HepG2 (cell line): ENCODE results near the gene NT5C2. TPM values are rescaled to one million over a fixed set of nuclear protein-coding genes. Genes with fewer than 3 reads are reported as not detected.

ENCODE experiments used
- ATRX ChIP-seq: sonication (generic); formaldehyde crosslinking; IDR thresholded peaks from 2 replicates; pipeline ENCODE4 v1.4.0; 2020; ENCODE audit warnings: missing genetic modification reagents, borderline replicate concordance
- E2F5 ChIP-seq: sonication (generic); formaldehyde crosslinking; conservative IDR thresholded peaks from 2 replicates; pipeline ENCODE4 v1.4.0; 2020; ENCODE audit warnings: missing genetic modification reagents
- GABPB1 ChIP-seq: IDR thresholded peaks from 2 replicates; pipeline ENCODE4 v1.6.1; 2016; ENCODE audit warnings: mild to moderate bottlenecking, missing genetic modification reagents, moderate library complexity, missing compliant biosample characterization
- MED13 ChIP-seq: sonication (generic); formaldehyde crosslinking; IDR thresholded peaks from 2 replicates; pipeline ENCODE4 v1.5.0; 2020; ENCODE audit warnings: missing genetic modification reagents
- MIER3 ChIP-seq: IDR thresholded peaks from 2 replicates; pipeline ENCODE4 v1.6.1; 2016; ENCODE audit warnings: missing compliant biosample characterization, borderline replicate concordance
- NAIF1 ChIP-seq: sonication (generic); formaldehyde crosslinking; IDR thresholded peaks from 2 replicates; pipeline ENCODE4 v1.5.0; 2020; ENCODE audit warnings: mild to moderate bottlenecking, missing genetic modification reagents, borderline replicate concordance
- NR1H2 ChIP-seq: sonication (generic); formaldehyde crosslinking; IDR thresholded peaks from 2 replicates; pipeline ENCODE4 v1.8.1; 2022; ENCODE audit warnings: low read depth, missing genetic modification reagents, borderline replicate concordance
- SPEN ChIP-seq: sonication (generic); formaldehyde crosslinking; IDR thresholded peaks from 2 replicates; pipeline ENCODE4 v1.5.1; 2020; ENCODE audit warnings: low read depth, mild to moderate bottlenecking, missing genetic modification reagents
- ZBED4 ChIP-seq: sonication (generic); formaldehyde crosslinking; IDR thresholded peaks from 2 replicates; pipeline ENCODE4 v1.4.0; 2020; ENCODE audit warnings: missing genetic modification reagents, borderline replicate concordance
- ZBTB4 ChIP-seq: sonication (generic); formaldehyde crosslinking; IDR thresholded peaks from 2 replicates; pipeline ENCODE4 v1.4.0; 2020; ENCODE audit warnings: missing genetic modification reagents, mild to moderate bottlenecking, borderline replicate concordance
- ZGPAT ChIP-seq: IDR thresholded peaks from 2 replicates; pipeline ENCODE4 v1.6.1; 2016; ENCODE audit warnings: mild to moderate bottlenecking
- ZNF10 ChIP-seq: sonication (generic); formaldehyde crosslinking; IDR thresholded peaks from 2 replicates; pipeline ENCODE4 v1.4.0; 2020; ENCODE audit warnings: mild to moderate bottlenecking, low read depth, missing genetic modification reagents, borderline replicate concordance
- ZNF160 ChIP-seq: sonication (generic); formaldehyde crosslinking; IDR thresholded peaks from 2 replicates; pipeline ENCODE4 v1.8.0; 2022; ENCODE audit warnings: mild to moderate bottlenecking, inconsistent platforms, missing genetic modification reagents
- ZNF563 ChIP-seq: sonication (generic); formaldehyde crosslinking; IDR thresholded peaks from 2 replicates; pipeline ENCODE4 v1.8.0; 2022; ENCODE audit warnings: mild to moderate bottlenecking, moderate library complexity, missing genetic modification reagents
- ZNF615 ChIP-seq: sonication (generic); formaldehyde crosslinking; IDR thresholded peaks from 2 replicates; pipeline ENCODE4 v1.5.0; 2020; ENCODE audit warnings: mild to moderate bottlenecking, missing genetic modification reagents, borderline replicate concordance
- ZNF660 ChIP-seq: sonication (generic); formaldehyde crosslinking; IDR thresholded peaks from 2 replicates; pipeline ENCODE4 v1.5.1; 2020; ENCODE audit warnings: mild to moderate bottlenecking, low read depth, missing genetic modification reagents, borderline replicate concordance
- ZNF720 ChIP-seq: sonication (generic); formaldehyde crosslinking; IDR thresholded peaks from 2 replicates; pipeline ENCODE4 v1.4.0; 2020; ENCODE audit warnings: missing genetic modification reagents
- ZSCAN22 ChIP-seq: sonication (generic); formaldehyde crosslinking; IDR thresholded peaks from 2 replicates; pipeline ENCODE4 v1.4.0; 2020; ENCODE audit warnings: mild to moderate bottlenecking, missing genetic modification reagents
- polyA plus RNA-seq, 8 experiments: library from polyadenylated mRNA; depleted of rRNA in 3 of 8; stranded (reverse) in 7 of 8; unstranded in 1 of 8; fragments of >200 nt; fragmentation: Illumina TruSeq in 4 of 8; extraction: Trizol in 4 of 8; gene quantifications; 2 replicates each; pipeline versions ENCODE4 v1.2.1 to v1.2.3, GENCODE V29; 2011 to 2016; ENCODE audit warnings: low read depth in 4 of 8, missing spikeins in 1 of 8, mixed read lengths in 1 of 8; ENCODE audit not compliant: insufficient read depth in 1 of 8
- total RNA-seq, 5 experiments: library from RNA; depleted of rRNA; stranded (reverse); fragments of >200 nt; fragmentation: Illumina TruSeq; extraction: Trizol; gene quantifications; 2 replicates each; pipeline ENCODE4 v1.2.3, GENCODE V29; 2016; ENCODE audit warnings: low read depth in 1 of 5

NT5C2 gene
- total and polyA plus RNA-seq, 2 of the 13 experiments (the other 11 are each of a cell fraction or from before 2014, with no cell fraction given): 40.6 to 55.2 TPM

GRCh38 chr10:103231047-103231551, 38.0 kb upstream of the NT5C2 start (continued):
- TF ChIP-seq ZBED4 (CRISPR knock-in tag) (no peak), ZNF615 (no peak), SPEN (CRISPR knock-in tag) (no peak), ZBTB4 (no peak), E2F5 (CRISPR knock-in tag) (no peak), ZNF660 (CRISPR knock-in tag) (no peak), ZGPAT (CRISPR knock-in tag) (peak; percentile 75), GABPB1 (CRISPR knock-in tag) (no peak), NR1H2 (CRISPR knock-in tag) (no peak), ATRX (no peak), ZNF563 (CRISPR knock-in tag) (no peak), ZNF160 (CRISPR knock-in tag) (no peak), ZNF720 (CRISPR knock-in tag) (no peak), ZSCAN22 (CRISPR knock-in tag) (no peak), ZNF10 (CRISPR knock-in tag) (no peak), MED13 (CRISPR knock-in tag) (no peak), NAIF1 (no peak), MIER3 (CRISPR knock-in tag) (0 out of 2 replicates have a peak, but pooled peaks have one; percentile 23)
